OCI-LY3 (cell line): ENCODE data around the gene WNT3.

Source experiments
- H2AFZ ChIP-seq: fragments of 200-600, 300-600 bp; shearing (Covaris generic); 2 replicates; pipeline ENCODE4 v1.6.0; 2014; ENCODE audit warnings: antibody characterized with exemption, low read depth, low read length
- H3K27ac ChIP-seq: fragments of 200-600, 300-600 bp; sonication (generic); 2 replicates; pipeline ENCODE4 v1.5.1; 2014; ENCODE audit warnings: mild to moderate bottlenecking, low read length, moderate library complexity, mixed read lengths
- H3K27me3 ChIP-seq: fragments of 200-600, 300-600 bp; sonication (generic); 2 replicates; pipeline ENCODE4 v1.6.1; 2014; ENCODE audit warnings: low read depth, low read length, mixed read lengths
- H3K36me3 ChIP-seq: fragments of 200-600, 300-600 bp; sonication (generic); replicated peaks from 2 replicates; pipeline ENCODE3; 2014; ENCODE audit warnings: low read depth, low read length, mixed read lengths
- H3K4me1 ChIP-seq: fragments of 300-600, 200-600 bp; sonication (generic); 2 replicates; pipeline ENCODE4 v1.6.1; 2014; ENCODE audit warnings: low read length, mixed read lengths
- H3K4me2 ChIP-seq: fragments of 200-600, 300-600 bp; sonication (generic); 2 replicates; pipeline ENCODE4 v1.6.1; 2014; ENCODE audit warnings: low read length, mixed read lengths
- H3K4me3 ChIP-seq: fragments of 300-600, 200-600 bp; sonication (generic); 2 replicates; pipeline ENCODE4 v1.5.1; 2014; ENCODE audit warnings: antibody characterized with exemption, mild to moderate bottlenecking, low read length, moderate library complexity
- H3K79me2 ChIP-seq: fragments of 300-600, 200-600 bp; shearing (Covaris generic); 2 replicates; pipeline ENCODE4 v1.6.1; 2014; ENCODE audit warnings: mild to moderate bottlenecking, low read length, mixed read lengths
- H3K9ac ChIP-seq: fragments of 300-600, 200-600 bp; shearing (Covaris generic); 2 replicates; pipeline ENCODE4 v1.6.0; 2014; ENCODE audit warnings: mild to moderate bottlenecking, low read length, moderate library complexity
- H3K9me3 ChIP-seq: fragments of 200-600, 300-600 bp; shearing (Covaris generic); 2 replicates; pipeline ENCODE4 v1.6.1; 2014; ENCODE audit warnings: low read length, mixed read lengths; ENCODE audit not compliant: insufficient read depth
- H4K20me1 ChIP-seq: fragments of 200-600, 300-600 bp; sonication (generic); 2 replicates; pipeline ENCODE4 v1.6.1; 2016; ENCODE audit warnings: low read length, mixed read lengths; ENCODE audit not compliant: insufficient read depth
- EZH2phosphoT487 ChIP-seq: fragments of 200-600 bp; shearing (Covaris generic); IDR thresholded peaks from 2 replicates; pipeline ENCODE4 v1.6.1; 2018; ENCODE audit warnings: antibody characterized with exemption, mixed run types, low read depth
- TF ChIP-seq, protein P1 (sequence below): fragments of 200-600, 300-600 bp; sonication (generic); IDR thresholded peaks from 2 replicates; pipeline ENCODE4 v1.5.1; 2014; ENCODE audit warnings: antibody characterized with exemption, low read length, low read depth

WNT3 gene

DNA sequence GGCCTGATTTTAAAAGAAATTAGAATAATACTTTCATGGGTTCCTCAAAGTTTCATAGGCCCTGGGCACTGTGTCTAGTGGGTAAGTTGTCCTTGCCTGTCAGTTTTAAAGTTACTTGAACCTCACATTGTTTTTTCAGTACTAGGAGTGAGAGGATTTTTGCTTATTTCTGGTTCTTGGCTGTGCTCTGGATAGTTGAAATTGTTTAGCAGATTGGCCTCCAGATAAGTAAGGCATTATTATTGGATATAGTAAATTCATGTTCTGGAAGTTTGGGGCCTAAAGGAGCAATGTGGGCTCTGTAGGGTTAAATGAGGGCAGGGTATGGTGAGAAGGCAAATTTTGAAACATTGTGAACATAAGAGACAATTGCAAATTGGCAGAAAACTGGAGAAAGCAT lies 78.5 kb downstream of the WNT3 start:
- Histone ChIP-seq H3K4me2 (no peak overlapping the region), H3K79me2 (no peaks in the 10 kb centered on the region), H3K27ac (no peak overlapping the region), H2AFZ (no peak overlapping the region), H3K4me1 (peaks cover 25% of the 10 kb centered on the region), H3K27me3 (no peaks in the 10 kb centered on the region), H3K4me3 (no peak overlapping the region), H3K9me3 (no peaks in the 10 kb centered on the region), H3K36me3 (no peaks in the 10 kb centered on the region), H3K9ac (no peak overlapping the region), H4K20me1 (no peaks in the 10 kb centered on the region)
- no peak for TF ChIP-seq EZH2phosphoT487
- TF ChIP-seq, protein P1, sequence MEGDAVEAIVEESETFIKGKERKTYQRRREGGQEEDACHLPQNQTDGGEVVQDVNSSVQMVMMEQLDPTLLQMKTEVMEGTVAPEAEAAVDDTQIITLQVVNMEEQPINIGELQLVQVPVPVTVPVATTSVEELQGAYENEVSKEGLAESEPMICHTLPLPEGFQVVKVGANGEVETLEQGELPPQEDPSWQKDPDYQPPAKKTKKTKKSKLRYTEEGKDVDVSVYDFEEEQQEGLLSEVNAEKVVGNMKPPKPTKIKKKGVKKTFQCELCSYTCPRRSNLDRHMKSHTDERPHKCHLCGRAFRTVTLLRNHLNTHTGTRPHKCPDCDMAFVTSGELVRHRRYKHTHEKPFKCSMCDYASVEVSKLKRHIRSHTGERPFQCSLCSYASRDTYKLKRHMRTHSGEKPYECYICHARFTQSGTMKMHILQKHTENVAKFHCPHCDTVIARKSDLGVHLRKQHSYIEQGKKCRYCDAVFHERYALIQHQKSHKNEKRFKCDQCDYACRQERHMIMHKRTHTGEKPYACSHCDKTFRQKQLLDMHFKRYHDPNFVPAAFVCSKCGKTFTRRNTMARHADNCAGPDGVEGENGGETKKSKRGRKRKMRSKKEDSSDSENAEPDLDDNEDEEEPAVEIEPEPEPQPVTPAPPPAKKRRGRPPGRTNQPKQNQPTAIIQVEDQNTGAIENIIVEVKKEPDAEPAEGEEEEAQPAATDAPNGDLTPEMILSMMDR = no peak

DNA sequence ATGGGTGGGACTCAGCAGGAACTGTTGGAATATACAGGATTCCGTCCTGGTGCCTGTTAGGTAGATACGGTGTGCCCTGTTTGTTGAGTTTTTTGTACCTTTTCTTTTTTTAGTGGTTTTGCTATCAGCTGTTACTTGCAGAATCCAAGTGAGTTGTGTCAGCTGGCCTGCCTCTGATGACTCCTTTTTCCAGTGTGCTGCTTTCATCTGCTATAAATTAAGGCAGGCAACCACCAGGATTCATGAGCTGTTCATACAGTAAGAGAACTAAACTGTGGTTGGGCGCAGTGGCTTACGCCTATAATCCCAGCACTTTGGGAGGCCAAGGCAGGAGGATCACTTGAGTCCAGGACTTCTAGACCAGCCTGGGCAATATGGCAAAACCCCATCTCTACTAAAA lies 79.9 kb downstream of the WNT3 start:
- Histone ChIP-seq H4K20me1 (no peaks in the 10 kb centered on the region), H3K79me2 (no peaks in the 10 kb centered on the region), H3K36me3 (peaks cover 2% of the 10 kb centered on the region), H3K4me3 (no peak overlapping the region), H3K9ac (no peak overlapping the region), H2AFZ (no peak overlapping the region), H3K9me3 (no peaks in the 10 kb centered on the region), H3K27me3 (no peaks in the 10 kb centered on the region), H3K4me1 (peaks cover 25% of the 10 kb centered on the region), H3K27ac (no peak overlapping the region), H3K4me2 (no peak overlapping the region)
- TF ChIP-seq, protein P1 = no peak

DNA sequence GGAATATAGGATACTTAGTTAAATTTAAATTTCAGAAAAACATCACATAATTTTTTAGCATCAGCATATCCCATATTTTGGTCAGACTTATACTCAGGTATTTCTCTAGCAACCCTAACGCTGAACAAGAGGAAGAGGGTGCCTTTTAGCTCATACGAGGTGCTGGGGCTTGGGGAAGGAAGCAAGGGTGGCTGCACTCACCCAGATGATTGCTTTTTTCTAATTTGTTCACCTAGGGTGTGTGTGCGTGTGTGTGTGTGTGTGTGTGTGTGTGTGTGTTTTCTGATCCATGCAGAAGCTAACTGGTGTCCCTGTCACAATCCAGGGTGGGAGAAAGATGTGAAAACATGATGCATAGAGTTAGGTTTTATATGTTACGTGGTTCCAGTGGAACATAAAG lies 81.2 kb downstream of the WNT3 start:
- no peak overlapping the region for H2AFZ ChIP-seq
- peak overlapping the region; percentile 22 for H3K4me2 ChIP-seq

DNA sequence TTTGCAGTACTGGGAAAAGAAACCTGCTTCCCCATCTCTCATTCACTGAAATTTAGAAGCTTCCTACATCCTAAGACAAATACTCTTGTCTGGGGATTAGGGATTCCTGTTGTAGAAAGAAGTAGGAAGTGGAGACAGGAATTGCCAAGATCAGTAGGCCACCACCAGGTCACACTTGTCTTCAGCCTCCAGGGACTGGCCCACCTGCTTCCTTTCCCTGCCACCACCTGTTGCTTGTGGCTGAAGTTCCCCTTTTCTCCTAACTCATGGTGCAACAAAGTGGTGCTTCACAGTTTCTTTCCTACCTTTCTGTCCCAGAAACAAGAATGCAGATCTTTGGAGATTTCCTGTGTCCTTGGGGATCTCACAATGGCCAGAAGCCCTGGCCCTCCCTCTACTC lies 82.4 kb downstream of the WNT3 start:
- Histone ChIP-seq H3K4me1 (peaks cover 36% of the 10 kb centered on the region), H3K9ac (no peak overlapping the region), H3K4me3 (no peak overlapping the region), H3K27me3 (no peaks in the 10 kb centered on the region), H3K36me3 (peaks cover 10% of the 10 kb centered on the region), H3K9me3 (no peaks in the 10 kb centered on the region), H2AFZ (no peak overlapping the region), H3K79me2 (no peaks in the 10 kb centered on the region), H3K4me2 (peak overlapping the region; percentile 22), H3K27ac (0 out of 2 replicates have a peak overlapping the region, but pooled peaks have one; percentile 0), H4K20me1 (no peaks in the 10 kb centered on the region)
- TF ChIP-seq, protein P1 = no peak
- no peak for TF ChIP-seq EZH2phosphoT487

More for the DNA sequence above, 81.2 kb downstream of the WNT3 start:
- TF ChIP-seq EZH2phosphoT487 = no peak
- TF ChIP-seq, protein P1 = no peak
- Histone ChIP-seq H3K79me2 (no peaks in the 10 kb centered on the region), H3K4me3 (no peak overlapping the region), H3K9me3 (no peaks in the 10 kb centered on the region), H3K4me1 (peaks cover 26% of the 10 kb centered on the region), H3K9ac (no peak overlapping the region), H3K27ac (no peak overlapping the region), H3K36me3 (peaks cover 10% of the 10 kb centered on the region), H4K20me1 (no peaks in the 10 kb centered on the region), H3K27me3 (no peaks in the 10 kb centered on the region)
